Caco-2 (cell line): Measurements from ENCODE around the gene SPP2. TPM values are rescaled to one million over a fixed set of nuclear protein-coding genes. Genes with fewer than 3 reads are reported as not detected.

Experiments used
- BruUV-seq: library from RNA; stranded (reverse); fragments of 400-500 nt; replicated peaks from 2 replicates; lab custom pipeline; 2021; lab: Mats Ljungman, UMichigan
- CTCF ChIA-PET: fragments of 300-600 bp; sonication (Branson Sonifier 250); formaldehyde crosslinking; loops from one replicate; lab custom pipeline; 2022; ENCODE audit warnings: antibody characterized with exemption; lab: Charles Lee
- POLR2A ChIA-PET: fragments of 300-600 bp; sonication (Branson Sonifier 250); formaldehyde crosslinking; loops from one replicate; lab custom pipeline; 2022; ENCODE audit warnings: antibody characterized with exemption; lab: Charles Lee
- DNase-seq, 2 experiments: peaks; one replicate each; pipeline versions ENCODE4 v3.0.0 to v3.0.0-alpha.2; 2020 to 2022
- H3K27me3 ChIP-seq: replicated peaks from 2 replicates; pipeline ENCODE4 v1.6.0; 2011; ENCODE audit warnings: low read length; ENCODE audit not compliant: control insufficient read depth, insufficient read depth
- H3K36me3 ChIP-seq: 2 replicates; pipeline ENCODE4 v1.5.1; 2011; ENCODE audit warnings: low read length; ENCODE audit not compliant: control insufficient read depth, insufficient read depth
- H3K4me1 ChIP-seq: fragments of 250-450 bp; sonication (Bioruptor Pico); 2 replicates; pipeline ENCODE4 v1.5.1; 2020; ENCODE audit warnings: mild to moderate bottlenecking
- H3K4me3 ChIP-seq: 2 replicates; pipeline ENCODE4 v1.5.1; 2011; ENCODE audit warnings: low read depth, mild to moderate bottlenecking, control low read depth, low read length
- H3K9me3 ChIP-seq: fragments of 250-450 bp; sonication (Bioruptor Pico); 2 replicates; pipeline ENCODE4 v1.5.1; 2020; ENCODE audit warnings: mild to moderate bottlenecking, moderate library complexity
- H3K27ac Mint-ChIP-seq: one replicate; pipeline ENCODE4 v1.8.0; 2022; ENCODE audit warnings: mixed read lengths; ENCODE audit not compliant: unreplicated experiment
- H3K27me3 Mint-ChIP-seq: one replicate; pipeline ENCODE4 v1.8.0; 2022; ENCODE audit warnings: mixed read lengths; ENCODE audit not compliant: insufficient read depth, unreplicated experiment
- H3K36me3 Mint-ChIP-seq: one replicate; pipeline ENCODE4 v1.8.0; 2022; ENCODE audit warnings: mild to moderate bottlenecking, mixed read lengths; ENCODE audit not compliant: insufficient read depth, unreplicated experiment
- H3K4me1 Mint-ChIP-seq: one replicate; pipeline ENCODE4 v1.8.0; 2022; ENCODE audit warnings: low read depth, mixed read lengths; ENCODE audit not compliant: unreplicated experiment
- H3K4me3 Mint-ChIP-seq: one replicate; pipeline ENCODE4 v1.8.0; 2022; ENCODE audit warnings: mild to moderate bottlenecking, moderate library complexity, mixed read lengths; ENCODE audit not compliant: unreplicated experiment
- H3K9me3 Mint-ChIP-seq: one replicate; pipeline ENCODE4 v1.8.0; 2022; ENCODE audit warnings: mixed read lengths; ENCODE audit not compliant: unreplicated experiment
- CTCF ChIP-seq, 2 experiments: fragments of 200-600 bp in 1 of 2; IDR thresholded peaks; 1 replicate in 1 of 2; 2 replicates in 1 of 2; pipeline versions ENCODE4 v1.5.1 to v1.8.0; 2011 to 2022; ENCODE audit warnings: antibody characterized with exemption in 1 of 2, control low read depth in 1 of 2, inconsistent platforms in 1 of 2, low read depth in 1 of 2, low read length in 1 of 2, mild to moderate bottlenecking in 1 of 2, moderate library complexity in 1 of 2; ENCODE audit not compliant: insufficient read depth in 1 of 2, severe bottlenecking in 1 of 2, unreplicated experiment in 1 of 2
- intact Hi-C: fragments of 100-400 bp; cut with micrococcal nuclease; formaldehyde crosslinking; loops from one replicate; pipeline ENCODE4 v1.10.0; 2022; ENCODE audit not compliant: unreplicated experiment
- total RNA-seq: library from RNA; stranded (reverse); gene quantifications from 2 replicates; pipeline ENCODE4 v1.2.3, GENCODE V29; 2022

The SPP2 gene
- total RNA-seq, 1 experiment from 2014 or later, result not detected

- Histone ChIP-seq H3K4me1 (no peaks in the 10 kb centered on the region), H3K27me3 (no peaks in the 10 kb centered on the region), H3K4me3 (no peak overlapping the region), H3K9me3 (no peaks in the 10 kb centered on the region), H3K36me3 (no peaks in the 10 kb centered on the region)
- Mint-ChIP-seq H3K4me3 (no peak overlapping the region), H3K27me3 (peaks cover 16% of the 10 kb centered on the region), H3K27ac (no peak overlapping the region), H3K36me3 (no peaks in the 10 kb centered on the region), H3K4me1 (no peaks in the 10 kb centered on the region), H3K9me3 (no peaks in the 10 kb centered on the region)
- TF ChIP-seq CTCF (IDR thresholded peaks at IDR 0.05; ENCODE audit: insufficient read depth in 1 of 2, low read depth in 1 of 2, low read length in 1 of 2, severe bottlenecking in 1 of 2, unreplicated experiment in 1 of 2), result no peak
- CTCF ChIA-PET, result no interaction called here
- no peak for DNase-seq
- POLR2A ChIA-PET, result no interaction called here
- intact Hi-C loops, result no loop called here
- BruUV-seq, result no TSS peak
Measured at GRCh38 chr2:234083572-234084348, 33.3 kb downstream of the SPP2 start.

- no peak for DNase-seq
- no peak overlapping the region for H3K4me3 ChIP-seq
- Mint-ChIP-seq H3K27me3 (peaks cover 9% of the 10 kb centered on the region), H3K9me3 (no peaks in the 10 kb centered on the region), H3K4me3 (no peak overlapping the region), H3K4me1 (no peaks in the 10 kb centered on the region), H3K27ac (no peak overlapping the region), H3K36me3 (peaks cover 5% of the 10 kb centered on the region)
- no peaks in the 10 kb centered on the region for H3K9me3 ChIP-seq
- no peaks in the 10 kb centered on the region for H3K27me3 ChIP-seq
- intact Hi-C loops, result no loop called here
- no TSS peak for BruUV-seq
- H3K4me1 ChIP-seq, result no peaks in the 10 kb centered on the region
- ChIA-PET POLR2A (no interaction called here), CTCF (no interaction called here)
- H3K36me3 ChIP-seq, result no peaks in the 10 kb centered on the region
- TF ChIP-seq CTCF (IDR thresholded peaks at IDR 0.05; ENCODE audit: insufficient read depth in 1 of 2, low read depth in 1 of 2, low read length in 1 of 2, severe bottlenecking in 1 of 2, unreplicated experiment in 1 of 2), result no peak
Measured at GRCh38 chr2:234091432-234091879, 41.0 kb downstream of the SPP2 start.

GRCh38 chr2:234091883-234092282, 41.4 kb downstream of the SPP2 start:
- H3K36me3 Mint-ChIP-seq, result peaks cover 5% of the 10 kb centered on the region
- H3K27ac Mint-ChIP-seq, result no peak overlapping the region
- DNase-seq, result no peak
- no peak overlapping the region for H3K4me3 Mint-ChIP-seq
- no peaks in the 10 kb centered on the region for H3K9me3 Mint-ChIP-seq
- H3K4me3 ChIP-seq, result no peak overlapping the region
- no peaks in the 10 kb centered on the region for H3K36me3 ChIP-seq
- intact Hi-C loops, result no loop called here
- ChIA-PET CTCF (interaction anchor here (0.6 kb wide), 1 partner anchor 9 kb away, joined by 3 read pairs; no protein-coding TSS in a partner anchor), POLR2A (no interaction called here)
- H3K4me1 Mint-ChIP-seq, result no peaks in the 10 kb centered on the region
- H3K4me1 ChIP-seq, result no peaks in the 10 kb centered on the region
- no peaks in the 10 kb centered on the region for H3K9me3 ChIP-seq
- no peak for TF ChIP-seq CTCF (IDR thresholded peaks at IDR 0.05; ENCODE audit: insufficient read depth in 1 of 2, low read depth in 1 of 2, low read length in 1 of 2, severe bottlenecking in 1 of 2, unreplicated experiment in 1 of 2)
- no peaks in the 10 kb centered on the region for H3K27me3 ChIP-seq
- H3K27me3 Mint-ChIP-seq, result peaks cover 9% of the 10 kb centered on the region
- BruUV-seq, result no TSS peak
